Esophagus muscularis mucosa (tissue), 4 donors: ENCODE measurements around the gene KIAA0513.

Experiments used
- CTCF ChIP-seq, 3 experiments: fragments of 200-600 bp in 2 of 3; fragments of 450-650 bp in 1 of 3; sonication (generic) in 2 of 3; IDR thresholded peaks; one replicate each; pipeline ENCODE4 v1.5.1; 2017 to 2019; ENCODE audit warnings: antibody characterized with exemption in 3 of 3, mild to moderate bottlenecking in 2 of 3, moderate library complexity in 1 of 3
- EP300 ChIP-seq: sonication (generic); formaldehyde crosslinking; IDR thresholded peaks from one replicate; pipeline ENCODE4 v1.6.1; 2017; ENCODE audit warnings: antibody characterized with exemption
- POLR2A ChIP-seq: fragments of 450-650 bp; IDR thresholded peaks from one replicate; pipeline ENCODE4 v1.6.1; 2017; ENCODE audit warnings: antibody characterized with exemption, moderate library complexity, mild to moderate bottlenecking, low read depth

GRCh38 chr16:84982434-84982833 is 45.2 kb upstream of the KIAA0513 start:
- TF ChIP-seq CTCF (IDR thresholded peaks at IDR 0.05) (no peak), POLR2A (no peak), EP300 (no peak)
